Gastrocnemius medialis (tissue), 4 donors: ENCODE data around the gene ADAMTS14.

Source experiments
- CTCF ChIP-seq, 5 experiments: fragments of 450-650 bp in 3 of 5; fragments of 200-600 bp in 2 of 5; sonication (generic) in 2 of 5; IDR thresholded peaks in 4 of 5; conservative IDR thresholded peaks in 1 of 5; 1 replicate in 4 of 5; 2 replicates in 1 of 5; pipeline ENCODE4 v1.5.1; 2016 to 2019; ENCODE audit warnings: antibody characterized with exemption in 5 of 5, mild to moderate bottlenecking in 3 of 5, moderate library complexity in 3 of 5
- POLR2A ChIP-seq, 2 donors: fragments of 450-650 bp; IDR thresholded peaks; one replicate each; pipeline ENCODE4 v1.6.1; 2017; ENCODE audit warnings: antibody characterized with exemption in 2 of 2, mild to moderate bottlenecking in 2 of 2, moderate library complexity in 2 of 2

GRCh38 chr10:70786799-70787415 lies 114.6 kb downstream of the ADAMTS14 start:
- TF ChIP-seq CTCF (IDR thresholded peaks at IDR 0.05 in 4 of 5, conservative IDR thresholded peaks at IDR 0.05 in 1 of 5) (no peak), POLR2A (IDR thresholded peaks at IDR 0.05) (no peak)
